Stomach (tissue), 4 donors: ENCODE data around the gene RNF220.

Source experiments
- CTCF ChIP-seq, 7 experiments: fragments of 450-650 bp in 4 of 7; fragments of 200-600 bp in 3 of 7; sonication (generic) in 3 of 7; IDR thresholded peaks; one replicate each; pipeline ENCODE4 v1.5.1; 2016 to 2019; ENCODE audit warnings: antibody characterized with exemption in 7 of 7, control low read depth in 2 of 7, mild to moderate bottlenecking in 1 of 7
- EP300 ChIP-seq: sonication (generic); formaldehyde crosslinking; IDR thresholded peaks from one replicate; pipeline ENCODE4 v1.6.1; 2017; ENCODE audit warnings: antibody characterized with exemption
- POLR2A ChIP-seq, 4 donors: fragments of 450-650 bp; IDR thresholded peaks; one replicate each; pipeline ENCODE4 v1.6.1; 2016; ENCODE audit warnings: antibody characterized with exemption in 4 of 4, control low read depth in 2 of 4, mild to moderate bottlenecking in 1 of 4, moderate library complexity in 1 of 4
- POLR2AphosphoS5 ChIP-seq, 3 donors: sonication (generic); formaldehyde crosslinking; IDR thresholded peaks; one replicate each; pipeline ENCODE4 v1.6.1; 2016; ENCODE audit warnings: antibody characterized with exemption in 3 of 3

GRCh38 chr1:44501047-44501890 lies 96.2 kb downstream of the RNF220 start:
- no peak for TF ChIP-seq CTCF (IDR thresholded peaks at IDR 0.05)
- no peak for TF ChIP-seq POLR2A (IDR thresholded peaks at IDR 0.05)
- TF ChIP-seq POLR2AphosphoS5 (IDR thresholded peaks at IDR 0.05): no peak
- TF ChIP-seq EP300: no peak
